Fibroblast of the aortic adventitia (primary cell): Measurements from ENCODE around the gene IRF8. TPM values are rescaled to one million over a fixed set of nuclear protein-coding genes. Genes with fewer than 3 reads are reported as not detected.
"Not testable (repeated sequence)": the region's sequence is repeated elsewhere in the genome, so short reads cannot be mapped to it uniquely, and the experiment has no call there.

Experiments used
- DNase-seq: peaks from one replicate; pipeline ENCODE4 v3.0.0-alpha.2; 2010; ENCODE audit warnings: low read depth
- H3K4me3 ChIP-seq: 2 replicates; pipeline ENCODE4 v1.5.1; 2011; ENCODE audit warnings: low read depth, mild to moderate bottlenecking, control low read depth, low read length, moderate library complexity
- total RNA-seq: library from RNA; depleted of rRNA; stranded (reverse); fragments of >200 nt; gene quantifications from 2 replicates; pipeline ENCODE4 v1.2.3, GENCODE V29; 2012; ENCODE audit warnings: low replicate concordance
- TF ChIP-seq, protein P1 (sequence below): IDR thresholded peaks from 2 replicates; pipeline ENCODE4 v1.5.1; 2011; ENCODE audit warnings: mild to moderate bottlenecking, low read length, control low read depth, inconsistent platforms; ENCODE audit not compliant: insufficient read depth

IRF8 gene
- total RNA-seq, 1 donor = not detected

DNA sequence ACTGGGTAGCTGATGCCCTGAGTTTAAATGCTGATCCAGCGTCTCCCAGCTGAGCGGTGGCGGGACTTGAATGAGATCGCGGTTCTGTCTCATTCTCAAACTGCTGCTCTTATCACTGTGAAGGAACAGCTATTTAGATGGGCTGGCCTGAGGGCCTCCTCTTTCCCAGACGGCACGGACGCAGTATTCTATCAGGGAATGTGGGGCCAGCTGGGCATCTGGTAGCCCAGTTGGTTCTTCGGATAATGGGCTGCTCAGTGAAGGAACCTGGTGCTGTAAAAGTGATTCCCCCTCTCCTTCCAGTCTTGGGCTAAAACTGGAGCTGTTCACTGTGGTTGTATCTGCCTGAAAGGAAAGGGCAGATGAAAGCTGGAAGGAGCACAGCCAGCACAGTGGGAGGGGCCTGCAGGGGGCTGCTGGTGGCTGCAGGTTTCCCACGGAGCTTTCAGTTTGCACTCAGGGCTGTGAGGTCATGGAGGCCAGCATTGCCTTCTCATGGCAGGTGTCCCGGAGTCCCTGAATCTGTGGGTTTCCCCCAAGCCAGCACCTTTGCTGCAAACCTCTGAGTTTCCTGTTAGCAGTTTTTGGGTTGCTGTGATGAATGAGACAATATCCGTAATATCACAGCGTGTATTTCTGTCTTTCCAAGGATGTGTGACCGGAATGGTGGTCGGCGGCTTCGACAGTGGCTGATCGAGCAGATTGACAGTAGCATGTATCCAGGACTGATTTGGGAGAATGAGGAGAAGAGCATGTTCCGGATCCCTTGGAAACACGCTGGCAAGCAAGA, 3.6 kb downstream of the IRF8 start:
- no peak overlapping the region for H3K4me3 ChIP-seq
- TF ChIP-seq, protein P1, sequence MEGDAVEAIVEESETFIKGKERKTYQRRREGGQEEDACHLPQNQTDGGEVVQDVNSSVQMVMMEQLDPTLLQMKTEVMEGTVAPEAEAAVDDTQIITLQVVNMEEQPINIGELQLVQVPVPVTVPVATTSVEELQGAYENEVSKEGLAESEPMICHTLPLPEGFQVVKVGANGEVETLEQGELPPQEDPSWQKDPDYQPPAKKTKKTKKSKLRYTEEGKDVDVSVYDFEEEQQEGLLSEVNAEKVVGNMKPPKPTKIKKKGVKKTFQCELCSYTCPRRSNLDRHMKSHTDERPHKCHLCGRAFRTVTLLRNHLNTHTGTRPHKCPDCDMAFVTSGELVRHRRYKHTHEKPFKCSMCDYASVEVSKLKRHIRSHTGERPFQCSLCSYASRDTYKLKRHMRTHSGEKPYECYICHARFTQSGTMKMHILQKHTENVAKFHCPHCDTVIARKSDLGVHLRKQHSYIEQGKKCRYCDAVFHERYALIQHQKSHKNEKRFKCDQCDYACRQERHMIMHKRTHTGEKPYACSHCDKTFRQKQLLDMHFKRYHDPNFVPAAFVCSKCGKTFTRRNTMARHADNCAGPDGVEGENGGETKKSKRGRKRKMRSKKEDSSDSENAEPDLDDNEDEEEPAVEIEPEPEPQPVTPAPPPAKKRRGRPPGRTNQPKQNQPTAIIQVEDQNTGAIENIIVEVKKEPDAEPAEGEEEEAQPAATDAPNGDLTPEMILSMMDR = no peak
- DNase-seq = no peak

DNA sequence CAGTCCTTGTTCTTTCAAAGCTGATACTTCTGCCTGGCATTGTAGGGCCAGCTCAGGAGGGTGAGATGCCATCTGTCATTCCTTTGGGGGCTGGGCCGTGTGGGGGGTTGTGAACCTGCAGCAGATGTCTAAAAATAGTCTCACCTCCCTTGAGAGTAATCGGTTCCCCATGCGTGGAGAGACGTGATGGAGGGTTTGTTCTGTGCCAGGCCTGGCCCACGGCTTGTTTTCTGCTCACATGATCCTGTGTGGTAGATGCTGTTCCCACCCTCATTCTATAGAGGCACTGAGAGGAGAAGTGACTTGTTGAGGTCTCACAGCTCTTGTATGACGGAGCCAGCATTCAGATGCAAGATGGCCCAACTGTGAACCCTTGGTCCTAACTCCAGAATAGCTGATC, 4.6 kb downstream of the IRF8 start:
- H3K4me3 ChIP-seq = no peak overlapping the region
- no peak for DNase-seq
- TF ChIP-seq, protein P1 = no peak

DNA sequence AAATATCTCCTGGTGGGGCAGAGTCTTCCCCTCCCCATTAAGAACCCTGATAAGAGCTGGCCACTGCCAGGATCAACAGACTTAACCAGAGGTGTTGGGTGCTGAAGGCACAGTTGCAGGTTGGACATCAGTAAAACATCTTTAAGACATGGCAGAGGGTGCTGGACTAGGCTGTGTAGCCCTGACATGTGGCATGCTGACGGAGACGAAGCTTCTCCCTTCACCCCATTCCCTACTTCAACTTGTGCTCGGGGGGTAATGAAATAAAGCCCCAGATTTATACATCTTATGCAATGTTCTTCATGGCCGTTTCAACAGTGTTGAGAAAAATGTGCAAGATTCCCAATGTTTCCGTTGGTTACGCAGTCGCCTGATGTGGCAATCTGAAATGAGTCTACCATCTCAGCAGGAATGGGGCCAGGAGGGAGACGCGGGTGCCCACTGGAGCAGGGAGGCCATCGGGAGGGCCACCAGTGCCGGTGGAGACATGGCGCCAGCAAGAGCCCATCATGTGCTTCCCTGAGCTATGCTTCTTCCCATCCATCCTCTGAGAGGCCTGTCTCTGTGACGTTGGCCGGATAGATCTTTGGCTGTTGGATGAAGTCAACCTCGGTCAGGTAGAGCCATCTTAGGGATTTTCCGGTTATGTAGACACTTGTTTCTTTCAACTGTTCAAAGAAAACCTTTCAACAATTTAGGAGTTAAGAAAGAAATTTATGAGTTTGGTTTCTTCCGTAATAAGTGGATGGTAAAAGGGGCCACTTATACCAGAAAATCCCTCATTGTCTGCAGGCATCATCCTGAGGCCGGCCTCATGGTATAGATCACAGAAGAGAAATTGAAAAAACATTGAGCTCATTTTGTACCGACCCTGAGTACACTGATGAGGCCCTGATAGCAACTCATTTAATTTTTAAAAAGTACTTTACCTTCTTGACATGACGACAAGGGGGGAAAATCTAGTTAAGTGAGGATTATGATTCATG, 6.4 kb downstream of the IRF8 start:
- H3K4me3 ChIP-seq = no peak overlapping the region
- TF ChIP-seq, protein P1 = no peak
- no peak for DNase-seq

DNA sequence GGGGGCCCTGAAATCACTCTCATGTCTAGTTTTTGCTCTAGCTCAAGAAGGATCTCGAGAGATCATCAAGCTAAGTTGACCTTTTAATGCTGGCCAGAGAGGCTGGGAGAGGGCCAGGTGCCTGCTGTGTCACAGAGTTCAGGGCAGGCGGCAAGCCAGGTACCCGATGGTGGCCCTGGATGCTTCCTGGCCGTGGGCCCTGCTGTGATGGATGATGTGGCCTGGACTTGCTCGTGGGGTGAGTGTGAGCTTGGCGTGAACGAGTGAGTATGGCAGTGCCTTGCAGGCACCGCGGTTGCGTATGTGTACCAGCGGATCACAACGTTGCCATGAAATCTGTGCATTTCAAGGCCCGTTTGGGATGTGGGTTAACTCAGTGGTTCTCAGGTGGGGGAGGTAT, 7.4 kb downstream of the IRF8 start:
- no peak overlapping the region for H3K4me3 ChIP-seq
- DNase-seq = no peak
- TF ChIP-seq, protein P1 = no peak

DNA sequence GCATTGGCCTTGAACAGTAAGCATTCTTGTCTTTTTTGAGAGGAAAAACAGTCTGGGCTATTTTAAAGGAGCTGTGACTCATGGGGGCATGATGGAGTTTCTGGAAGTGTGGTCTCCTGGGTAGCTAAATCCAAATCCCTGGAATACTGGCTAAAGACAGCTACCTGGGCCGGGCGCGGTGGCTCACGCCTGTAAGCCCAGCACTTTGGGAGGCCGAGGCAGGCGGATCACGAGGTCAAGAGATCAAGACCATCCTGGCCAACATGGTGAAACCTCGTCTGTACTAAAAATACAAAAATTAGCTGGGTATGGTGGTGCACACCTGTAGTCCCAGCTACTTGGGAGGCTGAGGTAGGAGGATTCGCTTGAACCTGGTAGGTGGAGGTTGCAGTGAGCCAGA, 8.3 kb downstream of the IRF8 start:
- DNase-seq, H3K4me3 ChIP-seq: not testable (repeated sequence)

DNA sequence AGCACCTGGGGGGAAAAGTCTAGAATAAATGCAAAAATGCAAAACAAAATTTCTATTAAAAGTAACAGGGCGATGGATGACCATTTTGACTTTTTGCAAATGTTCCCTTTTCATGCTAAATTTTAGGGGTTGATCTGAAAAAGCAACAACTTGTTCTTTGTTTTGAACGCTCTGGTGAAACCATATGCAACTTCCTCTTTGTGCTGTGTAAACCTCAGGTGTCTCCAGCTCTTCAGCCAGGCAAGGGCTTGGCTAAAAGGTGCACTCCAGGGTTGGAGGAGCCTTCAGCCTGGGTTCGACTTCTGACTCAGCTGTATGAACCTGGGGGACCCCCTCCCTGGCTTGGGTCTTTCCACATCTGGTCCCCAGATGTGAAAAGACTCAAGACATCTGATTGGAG, 9.5 kb downstream of the IRF8 start:
- DNase-seq = no peak
- TF ChIP-seq, protein P1 = no peak
- H3K4me3 ChIP-seq = no peak overlapping the region
